ENCODE results near the gene EEF1A1.

Gene EEF1A1

GRCh38 chr6:73523434-73524123 is 2.7 kb upstream of the EEF1A1 start (continued):
- no peak for TF ChIP-seq ZNF449 (tag by site-specific recombination; IDR thresholded peaks at IDR 0.05)
- TF ChIP-seq, protein P1, sequence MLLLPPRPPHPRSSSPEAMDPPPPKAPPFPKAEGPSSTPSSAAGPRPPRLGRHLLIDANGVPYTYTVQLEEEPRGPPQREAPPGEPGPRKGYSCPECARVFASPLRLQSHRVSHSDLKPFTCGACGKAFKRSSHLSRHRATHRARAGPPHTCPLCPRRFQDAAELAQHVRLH (tag by site-specific recombination; IDR thresholded peaks at IDR 0.05), result 0 out of 2 replicates have a peak, but pooled peaks have one; percentile 32
- TF ChIP-seq ZNF837 (tag by site-specific recombination; IDR thresholded peaks at IDR 0.05), result no peak
- no peak for TF ChIP-seq ZNF155 (tag by site-specific recombination; IDR thresholded peaks at IDR 0.05)
- no peak for TF ChIP-seq ZNF184 (tag by site-specific recombination; IDR thresholded peaks at IDR 0.05)
- TF ChIP-seq ZFP37 (tag by site-specific recombination; IDR thresholded peaks at IDR 0.05), result no peak
- TF ChIP-seq OSR2 (tag by site-specific recombination; IDR thresholded peaks at IDR 0.05), result peak; percentile 21; the same call in 1 of the 2 replicates
- TF ChIP-seq GLIS1 (tag by site-specific recombination; IDR thresholded peaks at IDR 0.05), result peak; percentile 58; the same call in 1 of the 2 replicates
- TF ChIP-seq ZNF148 (tag by site-specific recombination; IDR thresholded peaks at IDR 0.05; ENCODE audit: borderline replicate concordance), result no peak
- TF ChIP-seq REPIN1 (tag by site-specific recombination; IDR thresholded peaks at IDR 0.05; ENCODE audit: low read depth), result no peak
- TF ChIP-seq ZNF214 (tag by site-specific recombination; IDR thresholded peaks at IDR 0.05; ENCODE audit: borderline replicate concordance), result no peak
- no peak for TF ChIP-seq ZNF544 (tag by site-specific recombination; IDR thresholded peaks at IDR 0.05)
- TF ChIP-seq TRIM28 (IDR thresholded peaks at IDR 0.05; ENCODE audit: borderline replicate concordance, low read length), result peak; percentile 66; the same call in 1 of the 2 replicates
- no peak for TF ChIP-seq ZNF548 (tag by site-specific recombination; IDR thresholded peaks at IDR 0.05)
- TF ChIP-seq, protein P2, sequence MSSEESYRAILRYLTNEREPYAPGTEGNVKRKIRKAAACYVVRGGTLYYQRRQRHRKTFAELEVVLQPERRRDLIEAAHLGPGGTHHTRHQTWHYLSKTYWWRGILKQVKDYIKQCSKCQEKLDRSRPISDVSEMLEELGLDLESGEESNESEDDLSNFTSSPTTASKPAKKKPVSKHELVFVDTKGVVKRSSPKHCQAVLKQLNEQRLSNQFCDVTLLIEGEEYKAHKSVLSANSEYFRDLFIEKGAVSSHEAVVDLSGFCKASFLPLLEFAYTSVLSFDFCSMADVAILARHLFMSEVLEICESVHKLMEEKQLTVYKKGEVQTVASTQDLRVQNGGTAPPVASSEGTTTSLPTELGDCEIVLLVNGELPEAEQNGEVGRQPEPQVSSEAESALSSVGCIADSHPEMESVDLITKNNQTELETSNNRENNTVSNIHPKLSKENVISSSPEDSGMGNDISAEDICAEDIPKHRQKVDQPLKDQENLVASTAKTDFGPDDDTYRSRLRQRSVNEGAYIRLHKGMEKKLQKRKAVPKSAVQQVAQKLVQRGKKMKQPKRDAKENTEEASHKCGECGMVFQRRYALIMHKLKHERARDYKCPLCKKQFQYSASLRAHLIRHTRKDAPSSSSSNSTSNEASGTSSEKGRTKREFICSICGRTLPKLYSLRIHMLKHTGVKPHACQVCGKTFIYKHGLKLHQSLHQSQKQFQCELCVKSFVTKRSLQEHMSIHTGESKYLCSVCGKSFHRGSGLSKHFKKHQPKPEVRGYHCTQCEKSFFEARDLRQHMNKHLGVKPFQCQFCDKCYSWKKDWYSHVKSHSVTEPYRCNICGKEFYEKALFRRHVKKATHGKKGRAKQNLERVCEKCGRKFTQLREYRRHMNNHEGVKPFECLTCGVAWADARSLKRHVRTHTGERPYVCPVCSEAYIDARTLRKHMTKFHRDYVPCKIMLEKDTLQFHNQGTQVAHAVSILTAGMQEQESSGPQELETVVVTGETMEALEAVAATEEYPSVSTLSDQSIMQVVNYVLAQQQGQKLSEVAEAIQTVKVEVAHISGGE (tag by site-specific recombination; conservative IDR thresholded peaks at IDR 0.05; ENCODE audit: low read depth), result peak; percentile 78
- TF ChIP-seq SP3 (tag by site-specific recombination; IDR thresholded peaks at IDR 0.05), result peak; percentile 41
- TF ChIP-seq ZNF776 (tag by site-specific recombination; IDR thresholded peaks at IDR 0.05; ENCODE audit: borderline replicate concordance), result no peak

DNA sequence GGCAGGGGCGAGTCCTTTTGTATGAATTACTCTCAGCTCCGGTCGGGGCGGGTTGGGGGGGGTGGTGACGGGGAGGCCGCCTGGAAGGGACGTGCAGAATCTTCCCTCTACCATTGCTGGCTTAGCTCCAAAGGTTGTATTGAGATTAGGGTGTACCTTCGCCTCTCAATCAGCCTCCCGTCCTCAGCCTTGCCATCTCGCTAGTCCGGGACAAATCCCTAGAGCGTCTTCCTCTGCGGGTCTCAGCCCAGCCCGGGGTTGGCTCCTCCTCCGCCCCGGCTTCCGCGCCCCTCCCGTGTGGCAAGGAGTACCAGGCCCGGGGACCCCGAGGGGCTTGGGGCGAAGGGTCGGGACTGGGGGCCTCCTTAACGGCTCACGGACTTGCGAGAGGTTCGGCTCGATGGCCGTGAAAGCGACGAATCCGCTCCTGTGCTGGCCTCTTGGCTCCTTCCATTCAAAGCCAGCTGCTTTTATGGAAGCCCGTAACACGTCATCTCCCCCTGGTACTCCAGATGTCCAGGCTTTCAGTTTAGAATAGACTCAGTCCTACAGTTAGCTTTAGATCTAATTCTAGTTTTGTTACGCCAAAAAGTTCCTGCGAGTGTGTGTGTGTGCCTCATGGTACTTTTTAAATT is 636 bp upstream of the EEF1A1 start:
- H3K4me3 ChIP-seq (ENCODE audit: low read depth, low read length), result peak overlapping the region; percentile 80
- H3K36me3 ChIP-seq (ENCODE audit: control insufficient read depth in 2 of 2, insufficient read depth in 1 of 2, low read length in 2 of 2), result peaks cover 2 to 42% of the 10 kb centered on the region in 2 experiments; a peak in 2 of 3 replicates
- ChIA-PET CTCF (interaction anchor here (0.6 to 3.0 kb wide), 6 partner anchors 8 to 1714 kb away, joined by 3 to 19 read pairs (median 5); partner anchors contain the start of gene SLC17A5), POLR2A (interaction anchor here (0.5 to 5.9 kb wide), 31 partner anchors 8 to 1684 kb away, joined by 3 to 88 read pairs (median 5); partner anchors contain the start of genes COL12A1, MTO1 and SLC17A5)
- H3K4me1 ChIP-seq (ENCODE audit: control insufficient read depth, insufficient read depth, low read length), result no peaks in the 10 kb centered on the region
- peak overlapping the region; percentile 91 for H3K27ac ChIP-seq (ENCODE audit: extremely low read depth, low read depth, low read length)
- H3K9me3 ChIP-seq (ENCODE audit: control insufficient read depth, insufficient read depth, low read depth, low read length), result no peaks in the 10 kb centered on the region
- TF ChIP-seq, protein P3, sequence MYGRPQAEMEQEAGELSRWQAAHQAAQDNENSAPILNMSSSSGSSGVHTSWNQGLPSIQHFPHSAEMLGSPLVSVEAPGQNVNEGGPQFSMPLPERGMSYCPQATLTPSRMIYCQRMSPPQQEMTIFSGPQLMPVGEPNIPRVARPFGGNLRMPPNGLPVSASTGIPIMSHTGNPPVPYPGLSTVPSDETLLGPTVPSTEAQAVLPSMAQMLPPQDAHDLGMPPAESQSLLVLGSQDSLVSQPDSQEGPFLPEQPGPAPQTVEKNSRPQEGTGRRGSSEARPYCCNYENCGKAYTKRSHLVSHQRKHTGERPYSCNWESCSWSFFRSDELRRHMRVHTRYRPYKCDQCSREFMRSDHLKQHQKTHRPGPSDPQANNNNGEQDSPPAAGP (tag by site-specific recombination; IDR thresholded peaks at IDR 0.05), result peak; percentile 44
- no peak for TF ChIP-seq ZNF707 (tag by site-specific recombination; IDR thresholded peaks at IDR 0.05)
- TF ChIP-seq, protein P4, sequence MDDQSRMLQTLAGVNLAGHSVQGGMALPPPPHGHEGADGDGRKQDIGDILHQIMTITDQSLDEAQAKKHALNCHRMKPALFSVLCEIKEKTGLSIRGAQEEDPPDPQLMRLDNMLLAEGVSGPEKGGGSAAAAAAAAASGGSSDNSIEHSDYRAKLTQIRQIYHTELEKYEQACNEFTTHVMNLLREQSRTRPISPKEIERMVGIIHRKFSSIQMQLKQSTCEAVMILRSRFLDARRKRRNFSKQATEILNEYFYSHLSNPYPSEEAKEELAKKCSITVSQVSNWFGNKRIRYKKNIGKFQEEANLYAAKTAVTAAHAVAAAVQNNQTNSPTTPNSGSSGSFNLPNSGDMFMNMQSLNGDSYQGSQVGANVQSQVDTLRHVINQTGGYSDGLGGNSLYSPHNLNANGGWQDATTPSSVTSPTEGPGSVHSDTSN (CRISPR knock-in tag; IDR thresholded peaks at IDR 0.05), result 0 out of 2 replicates have a peak, but pooled peaks have one; percentile 74
- peak; percentile 37; the same call in 1 of the 2 replicates for TF ChIP-seq ZNF610 (tag by site-specific recombination; IDR thresholded peaks at IDR 0.05; ENCODE audit: borderline replicate concordance)
- peak; percentile 87 for TF ChIP-seq GLIS2 (tag by site-specific recombination; IDR thresholded peaks at IDR 0.05)
- peak; percentile 84 for TF ChIP-seq ZNF600 (tag by site-specific recombination; IDR thresholded peaks at IDR 0.05)
- peak; percentile 51; the same call in 1 of the 2 replicates for TF ChIP-seq ZEB2 (tag by site-specific recombination; IDR thresholded peaks at IDR 0.05)
- TF ChIP-seq ZSCAN23 (tag by site-specific recombination; IDR thresholded peaks at IDR 0.05), result no peak
- TF ChIP-seq ZNF404 (tag by site-specific recombination; IDR thresholded peaks at IDR 0.05), result no peak

Data from HEK293 (cell line).